HG03196 (cell line): ENCODE results near the gene LCTL.
"Not testable (repeated sequence)": the region's sequence is repeated elsewhere in the genome, so short reads cannot be mapped to it uniquely, and the experiment has no call there.

ENCODE experiments used
- ATAC-seq: cut with Tn5 transposase; IDR thresholded peaks from one replicate; pipeline ENCODE4 v1.9.1; 2021; ENCODE audit not compliant: unreplicated experiment

LCTL gene

DNA sequence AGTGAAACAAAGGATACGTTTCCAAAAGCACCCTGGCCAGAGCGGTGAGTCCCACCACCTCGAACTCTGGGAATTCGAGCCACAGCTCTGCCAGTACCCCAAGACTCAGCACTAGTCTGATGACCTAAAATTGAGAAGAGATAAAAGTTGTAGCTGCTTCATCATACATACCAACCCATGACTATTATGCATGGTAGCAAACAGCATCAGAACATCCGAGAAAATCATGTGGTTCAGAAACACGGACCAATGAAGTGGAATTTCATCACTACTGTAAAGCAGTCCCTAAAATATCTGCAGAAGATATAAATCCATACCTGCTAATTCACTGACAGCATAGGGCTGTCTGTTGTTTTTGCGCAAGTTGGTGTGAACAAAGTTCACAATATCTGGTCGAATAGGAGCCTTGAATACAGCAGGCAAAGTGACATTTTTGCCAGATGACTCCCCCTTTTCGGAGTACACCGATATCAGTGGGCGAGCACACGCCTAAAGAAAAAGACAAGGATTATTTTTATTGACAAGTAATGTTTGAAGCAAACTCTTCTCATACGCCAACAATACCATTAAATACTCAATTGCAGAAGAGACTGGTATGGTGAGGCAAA lies 62.7 kb downstream of the LCTL start:
- not testable (repeated sequence) for ATAC-seq

DNA sequence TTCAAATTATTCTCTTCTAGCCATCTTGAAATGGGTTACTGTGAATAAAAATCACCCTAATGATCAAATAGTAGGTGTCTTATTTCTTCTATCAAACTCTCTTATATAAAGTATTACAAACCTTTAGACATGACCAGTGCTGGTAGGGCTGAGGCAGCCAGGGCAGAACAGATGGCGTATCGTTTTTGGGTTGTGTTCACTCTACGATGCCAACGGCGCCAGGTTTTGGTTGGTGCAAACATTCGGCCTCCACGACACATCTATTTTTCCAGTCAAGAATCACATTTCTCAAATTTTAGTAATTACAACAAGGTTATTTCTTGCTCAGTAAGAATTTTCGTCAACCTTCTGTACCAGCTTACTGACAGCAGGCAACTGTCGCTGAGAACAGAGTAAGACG lies 63.3 kb downstream of the LCTL start:
- no peak for ATAC-seq

DNA sequence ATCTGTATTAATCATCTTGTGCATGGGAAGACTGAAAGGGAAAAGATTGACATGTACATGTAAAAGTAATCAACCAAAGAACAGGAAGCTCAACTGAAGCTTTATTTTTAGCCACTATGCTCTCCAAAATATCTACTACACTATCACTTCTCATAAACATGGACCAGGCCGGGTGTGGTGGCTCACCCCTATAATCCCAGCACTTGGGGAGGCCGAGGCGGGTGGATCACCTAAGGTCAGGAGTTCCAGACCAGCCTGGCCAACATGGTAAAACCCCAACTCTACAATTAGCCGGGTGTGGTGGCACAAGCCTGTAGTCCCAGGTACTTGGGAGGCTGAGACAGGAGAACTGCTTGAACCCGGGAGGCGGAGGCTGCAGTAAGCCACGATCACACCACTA lies 65.5 kb downstream of the LCTL start:
- ATAC-seq, result not testable (repeated sequence)

DNA sequence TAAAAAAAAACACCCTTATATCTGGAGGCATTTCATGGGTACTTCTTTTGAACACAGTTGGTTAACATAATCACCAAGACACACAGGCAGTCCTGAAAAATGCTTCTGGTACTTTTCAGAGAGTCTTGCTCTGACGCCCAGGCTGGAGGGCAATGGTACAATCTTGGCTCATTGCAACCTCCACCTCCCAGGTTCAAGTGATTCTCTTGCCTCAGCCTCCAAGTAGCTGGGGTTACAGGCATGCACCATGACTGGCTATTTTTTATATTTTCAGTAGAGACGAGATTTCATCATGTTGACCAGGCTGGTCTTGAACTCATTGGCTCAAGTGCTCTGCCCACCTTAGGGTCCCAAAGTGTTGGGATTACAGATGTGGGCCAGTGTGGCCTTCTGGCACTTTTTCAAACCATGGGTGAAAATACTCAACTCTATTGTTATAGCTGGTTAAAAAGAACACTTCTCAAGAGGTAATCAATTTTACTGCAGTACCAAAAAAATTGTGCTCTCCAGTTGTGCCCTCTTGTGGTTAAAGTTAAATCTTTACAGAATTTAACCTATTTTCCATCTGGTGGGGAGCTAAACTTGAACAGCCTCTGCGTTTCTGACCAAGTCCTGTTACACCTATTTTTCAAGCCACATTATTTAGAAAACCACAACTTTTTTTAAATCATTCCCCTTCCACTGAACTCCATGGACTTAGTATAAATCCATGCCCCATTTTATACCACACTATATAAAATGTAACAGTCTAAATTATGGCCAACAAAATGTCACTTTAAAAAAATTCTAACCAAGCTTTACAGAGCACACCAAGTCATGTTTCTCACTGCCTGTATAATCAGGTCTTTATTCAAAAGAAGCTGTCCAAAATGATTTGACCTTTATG lies 67.1 kb downstream of the LCTL start:
- no peak for ATAC-seq
